ENCODE results near the gene CCT6A. TPM values are rescaled to one million over a fixed set of nuclear protein-coding genes. Genes with fewer than 3 reads are reported as not detected.
A peak's percentile ranks its signal among the peaks of the same experiment; 100 is the strongest.
"Not testable (repeated sequence)": the region's sequence is repeated elsewhere in the genome, so short reads cannot be mapped to it uniquely, and the experiment has no call there.

Gene CCT6A
- total RNA-seq, 1 donor: 193 TPM

- peak; percentile 98 for DNase-seq (ENCODE audit: low read depth)
- H3K4me3 ChIP-seq (ENCODE audit: low read depth, low read length): no peak overlapping the region
- TF ChIP-seq, protein P1, sequence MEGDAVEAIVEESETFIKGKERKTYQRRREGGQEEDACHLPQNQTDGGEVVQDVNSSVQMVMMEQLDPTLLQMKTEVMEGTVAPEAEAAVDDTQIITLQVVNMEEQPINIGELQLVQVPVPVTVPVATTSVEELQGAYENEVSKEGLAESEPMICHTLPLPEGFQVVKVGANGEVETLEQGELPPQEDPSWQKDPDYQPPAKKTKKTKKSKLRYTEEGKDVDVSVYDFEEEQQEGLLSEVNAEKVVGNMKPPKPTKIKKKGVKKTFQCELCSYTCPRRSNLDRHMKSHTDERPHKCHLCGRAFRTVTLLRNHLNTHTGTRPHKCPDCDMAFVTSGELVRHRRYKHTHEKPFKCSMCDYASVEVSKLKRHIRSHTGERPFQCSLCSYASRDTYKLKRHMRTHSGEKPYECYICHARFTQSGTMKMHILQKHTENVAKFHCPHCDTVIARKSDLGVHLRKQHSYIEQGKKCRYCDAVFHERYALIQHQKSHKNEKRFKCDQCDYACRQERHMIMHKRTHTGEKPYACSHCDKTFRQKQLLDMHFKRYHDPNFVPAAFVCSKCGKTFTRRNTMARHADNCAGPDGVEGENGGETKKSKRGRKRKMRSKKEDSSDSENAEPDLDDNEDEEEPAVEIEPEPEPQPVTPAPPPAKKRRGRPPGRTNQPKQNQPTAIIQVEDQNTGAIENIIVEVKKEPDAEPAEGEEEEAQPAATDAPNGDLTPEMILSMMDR (IDR thresholded peaks at IDR 0.05; ENCODE audit: insufficient read depth, low read length): no peak
Observed at GRCh38 chr7:56097700-56098099, 46.1 kb downstream of the CCT6A start.

- not testable (repeated sequence) for DNase-seq (ENCODE audit: low read depth); H3K4me3 ChIP-seq (ENCODE audit: low read depth, low read length)
Observed at GRCh38 chr7:56098187-56099008, 46.8 kb downstream of the CCT6A start.

- H3K4me3 ChIP-seq (ENCODE audit: low read depth, low read length): no peak overlapping the region
- TF ChIP-seq, protein P1 (IDR thresholded peaks at IDR 0.05; ENCODE audit: insufficient read depth, low read length): no peak
- no peak for DNase-seq (ENCODE audit: low read depth)
Observed at GRCh38 chr7:56099653-56100052, 48.1 kb downstream of the CCT6A start.

DNA sequence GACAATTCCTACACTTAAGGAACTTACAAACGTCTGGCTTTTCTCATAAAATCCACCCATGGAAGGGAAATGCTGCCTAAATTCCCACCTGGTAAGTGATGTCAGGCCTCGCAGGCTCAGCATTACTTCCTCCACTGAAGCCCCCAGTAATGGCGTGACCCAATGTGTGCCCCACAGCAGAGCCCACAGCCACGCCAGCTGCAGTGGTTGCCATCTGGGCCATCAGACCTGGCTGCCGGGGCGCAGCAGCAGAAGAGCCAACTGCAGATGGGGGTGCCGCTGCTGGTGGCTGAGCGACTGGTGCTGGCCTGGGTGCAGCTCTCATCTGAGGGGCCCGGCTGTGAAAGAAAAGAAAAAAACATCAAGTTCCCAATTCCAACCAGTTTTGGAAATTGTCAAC, 52.6 kb downstream of the CCT6A start:
- not testable (repeated sequence) for H3K4me3 ChIP-seq (ENCODE audit: low read depth, low read length); DNase-seq (ENCODE audit: low read depth)

GRCh38 chr7:56105508-56105907, 53.9 kb downstream of the CCT6A start:
- peak overlapping the region; percentile 95 for H3K4me3 ChIP-seq (ENCODE audit: low read depth, low read length)
- TF ChIP-seq, protein P1 (IDR thresholded peaks at IDR 0.05; ENCODE audit: insufficient read depth, low read length): no peak
- peak; percentile 77 for DNase-seq (ENCODE audit: low read depth)

DNA sequence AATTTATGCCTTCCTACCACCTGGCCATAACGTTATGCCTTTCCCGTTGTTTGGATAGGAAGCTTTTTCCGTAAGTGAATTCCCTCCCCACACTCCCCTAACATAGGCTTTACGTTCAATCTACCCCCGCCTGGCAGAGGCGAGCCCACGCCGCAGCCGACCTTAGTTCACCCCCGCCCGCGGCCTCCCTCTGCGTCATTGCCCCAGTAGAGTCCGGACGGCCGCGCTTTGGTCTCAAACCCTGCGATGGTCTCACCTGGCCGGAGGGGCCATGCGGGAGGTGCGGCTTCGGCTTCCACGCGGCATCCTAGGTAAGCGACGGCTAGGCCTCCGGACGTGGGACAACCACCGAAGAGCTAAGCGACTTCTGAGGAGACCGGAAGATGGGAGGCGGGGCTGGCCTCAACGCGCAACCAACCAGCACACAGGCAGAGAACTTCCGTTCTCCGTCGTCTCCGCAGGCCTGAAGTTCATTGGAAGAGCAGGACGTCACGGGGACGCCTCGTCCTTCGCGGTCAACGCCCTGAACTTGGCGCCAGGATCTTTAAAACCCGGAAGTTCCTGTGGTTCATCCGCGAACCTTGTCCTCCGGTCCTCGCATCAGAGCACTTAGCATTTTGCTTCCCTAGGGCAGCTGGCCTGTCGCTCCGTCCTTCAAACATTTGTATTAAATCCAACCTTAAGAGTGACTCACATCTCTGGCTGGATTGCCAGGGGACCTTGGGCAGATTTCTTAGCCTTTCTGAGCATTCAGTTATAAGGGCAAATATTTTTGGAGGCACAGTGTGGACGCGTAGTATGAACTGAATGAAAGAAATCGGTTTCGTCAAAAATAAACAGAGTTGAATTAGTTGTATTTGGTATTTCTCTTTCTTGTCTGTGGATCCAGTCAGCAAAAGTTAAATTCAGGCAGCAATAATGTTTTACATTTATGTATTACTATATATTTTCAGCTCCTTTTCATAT, 54.8 kb downstream of the CCT6A start, which contains the start of gene CHCHD2:
Gene CHCHD2, minus strand, starts transcription at position 369 of the 966 bp plus-strand sequence. Its CDS starts 63 bp downstream, at position 306.
- DNase-seq (ENCODE audit: low read depth): peak; percentile 99
- TF ChIP-seq, protein P1 (IDR thresholded peaks at IDR 0.05; ENCODE audit: insufficient read depth, low read length): no peak
- peak within 1 kb of the TSS; percentile 95 for H3K4me3 ChIP-seq (ENCODE audit: low read depth, low read length)

DNA sequence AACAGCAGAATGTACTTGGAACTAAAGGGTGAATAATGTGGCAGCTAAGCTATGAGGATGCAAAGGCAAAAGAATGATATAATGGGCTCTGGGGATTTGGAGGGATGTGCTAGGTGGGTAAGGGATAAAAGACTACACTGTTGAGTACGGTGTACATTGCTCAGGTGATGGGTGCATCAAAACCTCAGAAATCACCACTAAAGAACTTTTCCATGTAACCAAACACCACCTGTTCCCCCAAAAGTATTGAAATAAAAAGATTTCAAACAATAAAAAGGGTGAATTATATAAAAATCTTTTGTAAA, 56.3 kb downstream of the CCT6A start:
- TF ChIP-seq, protein P1 (IDR thresholded peaks at IDR 0.05; ENCODE audit: insufficient read depth, low read length): no peak
- H3K4me3 ChIP-seq (ENCODE audit: low read depth, low read length): no peak overlapping the region
- no peak for DNase-seq (ENCODE audit: low read depth)

Measured in fibroblast of the aortic adventitia (primary cell).